GM12878 (cell line): ENCODE measurements around the gene OR5V1.

Experiments used
- ASH2L ChIP-seq: fragments of 300-600, 200-600 bp; sonication (generic); IDR thresholded peaks from 2 replicates; pipeline ENCODE4 v1.6.1; 2017; ENCODE audit warnings: low read depth, mild to moderate bottlenecking, borderline replicate concordance
- TBL1XR1 ChIP-seq: IDR thresholded peaks from 2 replicates; pipeline ENCODE4 v1.6.1; 2012; ENCODE audit warnings: low read depth, low read length, improper control_type of control experiment
- ZSCAN29 ChIP-seq: fragments of 450-650 bp; IDR thresholded peaks from 2 replicates; pipeline ENCODE4 v1.6.1; 2017; ENCODE audit warnings: mild to moderate bottlenecking, moderate library complexity
- TF ChIP-seq, protein P1 (sequence below), 3 experiments: IDR thresholded peaks in 2 of 3; conservative IDR thresholded peaks in 1 of 3; 2 replicates each; pipeline ENCODE4 v1.5.1; 2011; ENCODE audit warnings: low read depth in 3 of 3, low read length in 3 of 3, mild to moderate bottlenecking in 3 of 3, control low read depth in 2 of 3, moderate library complexity in 2 of 3, inconsistent platforms in 1 of 3, mixed read lengths in 1 of 3; ENCODE audit not compliant: control insufficient read depth in 2 of 3, insufficient read depth in 1 of 3; ENCODE audit errors: extremely low read depth in 1 of 3

DNA sequence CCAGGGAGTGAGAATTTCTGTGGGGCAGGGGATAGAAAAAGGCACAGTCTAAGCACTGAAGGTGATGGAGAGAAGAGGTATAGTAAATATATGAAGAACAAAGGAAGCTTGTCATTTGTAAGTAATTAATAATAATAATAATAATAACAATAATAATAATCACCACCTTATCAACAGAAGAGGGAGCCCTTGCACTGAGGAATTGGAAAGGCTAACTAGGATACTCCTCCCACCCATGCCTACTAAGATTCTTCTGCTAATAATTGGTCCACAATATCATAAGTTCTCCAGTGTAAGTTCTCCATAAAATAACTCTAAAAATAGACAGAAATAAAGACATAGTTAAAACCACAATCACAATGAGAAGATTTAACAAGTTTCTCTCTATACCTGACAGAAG, 7.3 kb upstream of the OR5V1 start:
- no peak for TF ChIP-seq ZSCAN29
- no peak for TF ChIP-seq ASH2L
- TF ChIP-seq, protein P1, sequence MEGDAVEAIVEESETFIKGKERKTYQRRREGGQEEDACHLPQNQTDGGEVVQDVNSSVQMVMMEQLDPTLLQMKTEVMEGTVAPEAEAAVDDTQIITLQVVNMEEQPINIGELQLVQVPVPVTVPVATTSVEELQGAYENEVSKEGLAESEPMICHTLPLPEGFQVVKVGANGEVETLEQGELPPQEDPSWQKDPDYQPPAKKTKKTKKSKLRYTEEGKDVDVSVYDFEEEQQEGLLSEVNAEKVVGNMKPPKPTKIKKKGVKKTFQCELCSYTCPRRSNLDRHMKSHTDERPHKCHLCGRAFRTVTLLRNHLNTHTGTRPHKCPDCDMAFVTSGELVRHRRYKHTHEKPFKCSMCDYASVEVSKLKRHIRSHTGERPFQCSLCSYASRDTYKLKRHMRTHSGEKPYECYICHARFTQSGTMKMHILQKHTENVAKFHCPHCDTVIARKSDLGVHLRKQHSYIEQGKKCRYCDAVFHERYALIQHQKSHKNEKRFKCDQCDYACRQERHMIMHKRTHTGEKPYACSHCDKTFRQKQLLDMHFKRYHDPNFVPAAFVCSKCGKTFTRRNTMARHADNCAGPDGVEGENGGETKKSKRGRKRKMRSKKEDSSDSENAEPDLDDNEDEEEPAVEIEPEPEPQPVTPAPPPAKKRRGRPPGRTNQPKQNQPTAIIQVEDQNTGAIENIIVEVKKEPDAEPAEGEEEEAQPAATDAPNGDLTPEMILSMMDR (IDR thresholded peaks at IDR 0.05 in 2 of 3, conservative IDR thresholded peaks at IDR 0.05 in 1 of 3; ENCODE audit: control insufficient read depth in 2 of 3, extremely low read depth in 1 of 3, insufficient read depth in 1 of 3, low read depth in 3 of 3, low read length in 3 of 3) = peak in 1 of 3 experiments; percentile 16; a peak in 1 of 6 replicates
- TF ChIP-seq TBL1XR1 = no peak
